ENCODE results near the gene NODAL.

The NODAL gene

DNA sequence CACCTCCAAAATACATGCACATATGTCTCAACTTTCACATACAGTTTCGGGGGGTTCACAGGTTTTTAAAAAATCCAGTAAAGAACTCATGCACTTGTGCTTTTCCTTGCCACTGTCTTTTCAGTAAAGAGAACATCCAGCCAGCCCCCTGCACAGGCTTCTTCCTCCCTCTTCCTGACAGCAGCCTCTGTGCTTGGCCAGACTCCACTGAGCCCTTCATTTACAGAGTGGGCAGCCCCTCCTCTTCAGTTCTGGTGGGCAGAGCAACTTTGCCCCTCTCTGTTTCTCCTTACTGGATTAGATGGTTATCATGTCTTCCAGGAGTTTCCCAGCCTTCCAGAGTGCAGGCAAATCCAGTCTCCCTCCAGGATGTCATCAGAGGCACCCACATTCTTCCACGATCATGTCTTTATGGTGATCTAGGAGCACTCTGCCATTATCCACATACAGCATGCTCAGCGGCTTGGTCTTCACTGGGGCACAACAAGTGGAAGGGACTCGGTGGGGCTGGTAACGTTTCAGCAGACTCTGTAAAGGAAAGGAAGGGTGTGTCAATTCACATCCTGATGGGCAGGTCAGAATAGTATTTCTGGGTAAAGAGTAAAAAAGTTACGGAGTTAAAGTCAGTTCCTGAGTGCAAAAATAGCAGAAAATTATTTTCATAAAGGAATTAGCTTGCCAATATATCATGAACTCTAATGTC is 8.8 kb downstream of the NODAL start:
- no peak for DNase-seq

DNA sequence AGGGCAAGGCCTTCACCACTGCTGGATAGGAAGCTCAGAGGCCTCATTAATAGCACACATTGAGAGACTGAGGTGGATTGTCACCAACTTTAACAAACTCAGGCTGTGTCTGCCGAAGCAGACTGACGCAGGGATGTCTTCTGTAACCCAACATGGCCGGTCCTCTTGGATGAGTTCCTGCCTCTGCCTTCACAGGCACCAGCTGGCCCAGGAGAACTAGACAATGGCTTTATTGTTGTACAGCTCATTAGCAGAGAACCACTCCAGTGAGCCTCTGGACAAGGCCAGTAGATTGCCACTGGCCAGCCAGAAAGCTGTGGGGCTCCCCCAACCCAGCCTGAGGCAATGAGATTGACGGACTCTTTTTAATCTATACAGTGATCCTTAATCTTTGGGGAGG is 9.4 kb downstream of the NODAL start:
- no peak for DNase-seq

DNA sequence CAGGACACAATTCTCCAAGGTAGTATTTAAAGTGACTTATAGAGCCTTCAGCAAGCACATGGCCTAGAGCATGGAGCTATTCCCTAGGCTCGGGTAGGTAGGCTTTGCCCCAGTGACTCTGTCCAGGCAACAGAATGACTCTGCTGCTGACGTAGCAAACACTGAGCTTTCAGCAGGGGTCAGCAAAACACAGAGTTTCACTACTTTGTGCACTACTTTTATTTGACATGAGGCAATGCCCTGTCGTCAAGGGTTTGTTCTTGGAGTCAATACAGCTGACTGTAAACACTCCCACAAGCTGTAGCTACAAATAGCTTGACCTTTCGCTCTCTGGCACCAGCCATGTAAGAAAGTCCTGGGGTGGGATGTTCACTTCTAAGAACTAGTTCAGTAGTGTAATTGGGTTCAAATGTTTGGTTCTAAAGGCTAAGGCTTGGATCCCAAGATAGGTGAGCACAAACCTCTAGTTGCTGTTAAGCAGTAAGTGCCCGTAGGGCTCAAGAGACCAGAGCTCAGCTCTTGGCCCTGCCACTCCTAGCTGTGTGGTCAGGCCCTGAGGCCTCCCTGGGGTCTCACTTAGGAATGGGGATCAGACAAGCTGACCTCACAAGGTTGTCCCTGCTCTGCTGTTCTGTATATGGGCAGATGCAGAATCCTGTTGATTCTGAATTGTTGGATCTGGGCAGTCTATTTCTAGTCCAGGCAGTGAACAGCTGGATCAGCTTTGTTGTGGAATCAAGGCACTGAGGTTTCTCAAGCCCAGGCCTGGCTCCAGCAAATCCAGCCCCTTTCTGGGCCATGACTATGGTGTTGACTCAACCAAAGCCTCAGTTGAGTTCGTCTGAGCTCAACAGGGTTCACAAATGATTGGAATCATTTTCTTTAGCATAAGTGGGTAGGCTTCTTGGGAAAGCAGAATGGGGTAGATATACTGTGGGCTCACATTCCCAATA is 10.7 kb downstream of the NODAL start:
- no peak for DNase-seq

DNA sequence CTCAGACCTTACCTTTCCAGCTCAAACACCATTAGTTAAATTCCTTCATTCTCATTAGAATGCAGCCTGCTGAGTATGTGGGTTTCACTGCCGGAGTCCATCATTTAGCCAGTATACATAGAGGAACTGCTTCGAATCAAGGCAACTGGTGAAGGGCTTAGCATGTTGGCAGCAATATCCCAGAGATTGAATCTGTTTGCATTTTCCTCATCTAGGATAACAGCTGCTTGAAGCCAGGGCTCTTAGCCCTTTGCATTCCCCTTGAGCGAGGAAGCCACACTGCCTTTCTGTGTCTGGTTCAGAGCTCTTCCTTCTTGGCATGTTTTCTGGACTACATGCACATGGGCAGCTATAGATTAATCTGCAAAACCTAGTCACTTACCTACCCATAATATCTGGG is 14.7 kb downstream of the NODAL start:
- DNase-seq = no peak

DNA sequence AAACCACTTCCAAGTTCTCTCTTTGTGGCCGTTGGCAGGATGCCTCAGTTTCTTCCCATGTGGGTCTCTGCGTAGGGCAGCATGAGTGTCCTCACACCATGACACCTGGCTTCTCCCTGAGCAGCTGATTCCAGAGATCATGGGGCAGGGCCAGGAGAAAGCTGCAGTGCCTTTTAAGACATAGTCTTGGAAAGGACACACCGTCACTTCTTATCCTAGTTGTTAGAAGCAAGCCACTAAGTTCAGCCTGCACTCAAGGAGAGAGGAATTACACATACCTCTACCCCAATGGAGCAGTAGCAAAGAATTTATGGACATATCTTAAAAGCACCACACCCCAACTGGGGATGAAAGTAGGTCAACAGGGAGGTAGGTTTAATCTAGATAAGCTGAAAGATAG is 16.4 kb downstream of the NODAL start:
- no peak for DNase-seq

DNA sequence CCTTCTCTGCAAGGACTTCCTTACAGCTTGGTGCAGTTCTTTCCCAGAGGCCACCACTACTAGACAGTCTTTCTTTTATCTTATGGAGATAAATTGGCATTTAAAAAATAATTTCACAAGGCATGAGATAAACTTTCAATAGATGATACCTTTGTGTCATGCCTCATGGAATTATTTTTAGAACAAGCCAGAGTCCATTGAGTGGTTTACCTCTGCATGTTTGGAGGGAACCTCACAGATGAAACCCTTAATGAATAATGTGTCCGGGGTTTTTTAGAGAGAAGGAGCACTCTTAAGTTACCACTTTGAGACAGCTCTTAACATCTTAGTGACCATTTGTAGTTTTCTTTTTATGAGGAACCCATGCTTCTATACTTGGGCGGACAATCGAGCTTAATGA is 17.2 kb downstream of the NODAL start:
- no peak for DNase-seq

DNA sequence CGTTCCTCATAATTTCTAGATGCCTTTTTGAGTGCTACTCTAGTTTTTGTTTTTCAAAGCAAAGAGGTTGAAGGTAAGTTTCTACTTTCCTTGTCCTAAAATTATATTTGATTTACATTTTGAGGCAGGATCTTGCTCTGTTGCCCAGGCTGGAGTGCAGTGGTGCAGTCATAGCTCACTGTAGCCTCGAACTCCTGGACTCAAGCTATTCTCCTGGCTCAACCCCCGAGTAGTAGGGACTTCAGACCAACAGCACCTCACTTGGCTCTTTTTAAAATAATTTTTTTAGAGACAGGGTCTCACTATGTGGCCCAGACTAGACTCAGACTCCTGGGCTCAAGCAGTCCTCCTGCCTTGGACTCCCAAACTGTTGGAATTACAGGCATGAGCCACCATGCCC is 22.8 kb downstream of the NODAL start:
- no peak for DNase-seq

DNA sequence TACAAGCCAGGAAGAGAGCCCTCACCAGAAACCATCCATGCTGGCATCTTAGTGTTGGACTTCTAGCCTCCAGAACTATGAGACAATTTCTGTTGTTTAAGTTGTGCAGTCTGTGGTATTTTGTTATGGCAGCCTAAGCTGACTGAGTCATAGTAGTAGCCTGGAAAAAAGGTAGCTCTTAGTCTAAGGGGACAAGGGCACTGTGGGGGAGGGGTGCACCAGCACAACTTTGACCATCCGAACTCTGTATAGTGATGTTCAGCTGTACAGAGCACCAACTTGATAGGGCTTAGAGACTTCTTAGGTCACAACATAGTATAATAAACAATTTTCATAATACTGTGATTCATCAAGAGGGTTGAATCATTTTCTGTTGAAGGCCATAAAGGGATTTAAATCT is 23.3 kb downstream of the NODAL start:
- no peak for DNase-seq

DNA sequence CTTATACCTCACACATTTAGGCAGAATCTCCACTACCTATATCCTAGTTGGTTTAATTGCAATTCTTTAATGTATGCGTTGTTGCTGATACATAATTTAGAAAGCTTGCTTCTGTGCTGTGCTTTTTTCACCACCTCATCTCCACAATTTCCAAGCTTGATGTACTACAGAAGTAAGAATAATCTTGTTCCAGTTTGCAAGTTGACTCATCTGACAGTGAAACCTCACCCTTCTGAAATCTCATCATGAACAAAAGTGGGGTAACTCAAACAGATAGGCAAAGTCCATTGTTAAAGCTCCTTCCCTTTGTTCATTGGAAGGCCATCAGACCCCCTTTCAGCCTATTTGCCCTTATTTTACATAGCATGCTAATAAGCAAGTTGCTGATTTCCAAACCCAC is 23.9 kb downstream of the NODAL start:
- no peak for DNase-seq

DNA sequence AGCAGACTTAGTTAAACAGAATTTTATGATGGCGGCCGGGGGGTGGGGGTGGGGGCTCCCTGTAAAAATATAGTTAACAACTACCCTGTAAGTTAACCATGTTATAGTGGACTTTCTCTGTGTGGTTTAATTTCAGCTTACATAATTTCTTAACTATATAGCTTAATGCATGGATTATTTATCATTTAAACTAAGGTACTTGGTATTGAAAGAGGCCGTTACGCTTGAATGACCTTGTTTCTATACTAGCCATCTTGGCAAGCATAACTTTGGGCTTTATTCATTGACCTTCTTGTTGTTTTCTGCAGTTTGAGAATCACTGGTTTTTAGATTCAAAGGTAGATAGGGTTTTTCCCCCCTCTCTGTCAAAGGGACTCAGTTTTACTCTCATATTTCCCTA is 29.1 kb downstream of the NODAL start:
- no peak for DNase-seq

DNA sequence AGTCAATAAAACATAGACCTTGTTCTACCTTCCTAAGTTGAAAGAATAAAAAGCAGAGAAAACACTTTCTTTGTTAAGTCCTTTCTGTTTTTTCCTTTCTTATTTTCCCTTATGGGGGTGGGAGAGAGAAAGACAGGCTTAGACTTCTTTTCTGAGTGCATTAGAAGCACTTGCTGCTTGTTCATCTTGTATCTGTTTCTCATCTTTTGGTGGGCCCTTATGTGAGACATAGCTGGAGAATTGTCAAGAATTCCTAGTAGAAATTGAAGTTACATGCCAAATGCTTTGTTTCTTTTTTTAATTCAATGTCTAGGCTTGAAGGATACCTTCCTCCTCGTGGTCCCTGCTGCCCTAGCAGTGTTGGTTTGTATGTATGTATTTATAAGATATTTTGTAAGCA is 30.9 kb downstream of the NODAL start:
- no peak for DNase-seq

DNA sequence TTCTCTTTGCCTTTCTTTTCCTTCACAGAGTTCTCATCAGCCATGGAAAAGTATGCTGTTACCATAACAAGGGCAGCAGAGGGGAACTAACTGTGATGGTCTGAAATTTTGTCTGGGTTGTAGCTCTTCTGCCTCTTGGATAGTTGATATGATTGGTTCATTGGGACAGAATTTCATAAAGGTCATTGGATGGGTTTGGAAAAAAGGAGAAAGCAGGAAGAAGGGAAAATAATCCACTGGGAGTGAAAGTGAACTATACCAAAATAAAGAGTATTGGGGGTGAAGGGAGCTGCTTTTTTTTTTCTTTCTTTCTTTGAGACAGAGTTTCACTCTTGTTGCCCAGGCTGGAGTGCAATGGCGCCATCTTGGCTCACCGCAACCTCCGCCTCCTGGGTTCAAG is 31.7 kb downstream of the NODAL start:
- no peak for DNase-seq

DNA sequence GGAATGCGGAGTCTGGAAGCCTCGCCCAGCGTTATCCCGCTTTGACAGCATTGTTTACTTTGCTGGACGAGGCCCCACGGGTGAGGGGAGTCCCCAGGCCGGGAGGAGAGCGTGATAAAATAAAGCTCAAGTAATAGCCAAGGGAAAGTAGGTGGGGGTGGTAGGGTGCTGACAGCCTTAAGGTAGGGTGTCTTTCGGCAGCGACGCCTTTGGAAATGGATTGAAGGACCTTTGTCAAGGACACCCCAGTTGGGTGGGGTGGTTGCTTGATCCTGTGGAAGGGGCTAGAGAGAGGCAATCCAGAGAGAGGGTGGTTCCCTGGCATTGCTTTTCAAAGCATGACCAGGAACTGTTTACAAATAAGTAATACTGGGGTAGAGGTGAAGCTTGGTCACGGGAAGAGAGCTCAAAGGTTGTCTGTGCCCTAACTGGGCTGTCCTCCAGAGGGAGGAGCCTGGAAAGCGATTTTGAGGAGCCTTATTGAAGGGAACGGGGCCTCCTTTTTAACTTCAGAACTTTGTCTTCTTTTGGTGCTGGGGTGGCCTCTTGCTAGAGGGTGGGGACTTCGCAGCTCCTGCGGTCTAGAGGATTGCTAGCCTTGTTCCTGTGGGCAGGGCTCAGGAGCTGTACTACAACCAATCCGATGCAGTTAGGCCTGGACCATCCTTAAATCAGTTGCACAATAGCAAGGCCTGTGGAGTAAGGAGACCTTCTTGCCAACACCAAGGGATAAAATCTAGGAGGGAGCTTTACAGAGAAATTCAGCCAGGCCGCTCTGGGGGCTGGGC is 36.2 kb downstream of the NODAL start:
- no peak for DNase-seq

DNA sequence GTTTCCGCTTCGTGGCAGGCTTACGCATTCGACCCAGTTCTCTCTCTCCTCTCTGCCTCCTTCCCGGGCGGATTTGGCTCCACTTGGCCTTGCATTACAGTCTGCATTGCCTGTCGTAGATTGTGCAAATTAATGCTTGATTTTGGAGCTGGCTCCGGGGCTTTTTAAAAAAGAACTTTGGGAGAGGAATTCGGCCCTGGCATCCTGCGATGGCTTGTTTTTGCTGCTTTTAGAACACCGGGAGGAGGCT is 36.8 kb downstream of the NODAL start:
- no peak for DNase-seq

DNA sequence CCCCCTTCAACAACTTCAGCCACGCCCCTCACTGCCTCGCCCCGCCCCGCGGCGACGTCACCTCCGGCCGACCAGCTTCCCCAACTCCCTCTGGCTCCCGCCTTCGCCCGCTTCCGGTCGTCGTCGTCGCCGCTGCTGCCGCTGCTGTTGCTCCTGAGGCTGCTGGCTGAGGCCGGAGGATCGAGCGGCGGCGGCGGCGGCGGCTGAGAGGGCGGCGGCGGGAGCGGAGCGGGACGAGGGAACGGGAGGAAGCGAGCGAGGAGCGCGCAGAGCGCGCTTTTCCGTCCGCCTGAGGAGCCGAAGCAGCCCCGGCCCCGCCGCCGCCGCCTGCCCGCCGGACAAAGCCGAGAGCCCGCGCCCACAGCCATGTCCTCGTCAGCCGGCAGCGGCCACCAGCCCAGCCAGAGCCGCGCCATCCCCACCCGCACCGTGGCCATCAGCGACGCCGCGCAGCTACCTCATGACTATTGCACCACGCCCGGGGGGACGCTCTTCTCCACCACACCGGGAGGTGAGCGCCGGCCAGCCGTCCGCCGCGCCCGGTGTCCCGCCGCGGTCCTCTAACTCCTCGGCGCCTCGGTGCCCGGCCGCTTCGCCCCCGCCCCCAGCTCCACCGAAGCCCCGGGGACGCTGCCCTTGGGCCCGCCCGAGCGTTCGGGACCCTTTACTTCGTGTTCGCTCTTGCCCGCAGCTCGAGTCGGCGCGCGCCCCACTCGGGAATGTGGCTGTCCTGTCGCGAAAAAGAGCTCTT is 37.3 kb downstream of the NODAL start, which contains the start of gene EIF4EBP2:
Gene EIF4EBP2, plus strand, starts transcription at position 110 of the 751 bp plus-strand sequence. Its CDS starts 257 bp downstream, at position 367.
- DNase-seq = peak; percentile 99

DNA sequence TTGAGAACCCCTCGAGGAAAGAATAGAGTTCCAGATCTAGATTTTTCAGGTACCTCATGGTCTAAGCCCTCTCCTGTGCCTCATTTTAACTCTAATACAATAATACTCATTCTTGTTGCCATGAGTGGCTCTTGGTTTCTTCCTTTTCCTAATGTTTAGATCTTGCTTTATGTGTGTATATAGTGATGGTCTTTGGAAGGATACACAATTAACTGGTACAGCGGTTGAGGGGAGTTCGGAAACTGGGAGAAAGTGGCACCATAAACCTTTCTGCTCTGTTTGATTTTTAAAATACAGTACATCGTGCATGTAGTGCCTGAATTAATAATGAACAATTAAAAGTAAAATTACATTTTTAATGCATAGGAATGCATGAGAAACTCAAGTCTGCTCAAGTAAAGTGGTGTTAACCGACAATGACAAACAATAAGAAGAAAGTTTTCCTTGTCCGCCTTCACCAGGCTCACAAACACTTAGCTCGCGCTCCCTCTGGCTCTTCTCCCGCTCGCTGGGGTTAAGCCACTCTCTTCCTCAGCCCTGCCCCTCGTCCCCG is 37.9 kb downstream of the NODAL start:
- no peak for DNase-seq

DNA sequence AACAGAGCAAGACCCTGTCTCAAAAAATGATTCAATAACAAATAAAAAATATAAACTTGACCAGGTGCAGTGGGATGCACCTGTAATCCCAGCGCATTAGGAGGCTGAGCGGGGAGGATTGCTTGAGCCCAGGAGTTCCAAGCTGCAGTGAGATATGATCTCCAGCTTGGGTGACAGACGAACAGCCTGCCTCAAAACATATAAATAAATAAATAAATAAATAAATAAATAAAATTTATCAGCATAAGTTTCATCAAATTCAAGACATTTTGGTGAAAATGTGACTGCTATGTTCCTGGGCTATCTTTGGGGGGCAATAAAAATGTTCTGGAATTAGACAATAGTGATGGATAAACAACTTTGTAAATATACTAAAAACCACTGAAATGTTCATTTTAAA is 42.3 kb downstream of the NODAL start:
- DNase-seq = no peak

DNA sequence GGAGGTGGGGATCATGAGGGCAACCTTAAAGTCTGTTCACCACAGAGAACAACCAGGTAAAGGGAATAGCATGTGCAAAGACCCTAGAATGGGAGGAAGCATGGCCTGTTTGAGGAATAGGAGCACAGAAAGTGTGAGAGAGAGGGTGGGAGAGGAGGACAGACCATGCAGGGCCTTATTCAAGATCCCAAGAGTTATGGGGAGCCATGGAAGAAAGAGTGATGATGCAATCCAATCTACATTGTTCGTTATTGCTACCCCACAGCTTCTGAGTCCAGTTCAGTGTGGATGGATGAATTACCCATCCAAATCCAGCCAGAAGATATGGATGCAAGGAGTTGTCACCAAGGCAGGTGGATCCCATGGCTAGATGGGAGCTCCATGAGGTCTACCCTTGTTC is 45.3 kb downstream of the NODAL start:
- no peak for DNase-seq

DNA sequence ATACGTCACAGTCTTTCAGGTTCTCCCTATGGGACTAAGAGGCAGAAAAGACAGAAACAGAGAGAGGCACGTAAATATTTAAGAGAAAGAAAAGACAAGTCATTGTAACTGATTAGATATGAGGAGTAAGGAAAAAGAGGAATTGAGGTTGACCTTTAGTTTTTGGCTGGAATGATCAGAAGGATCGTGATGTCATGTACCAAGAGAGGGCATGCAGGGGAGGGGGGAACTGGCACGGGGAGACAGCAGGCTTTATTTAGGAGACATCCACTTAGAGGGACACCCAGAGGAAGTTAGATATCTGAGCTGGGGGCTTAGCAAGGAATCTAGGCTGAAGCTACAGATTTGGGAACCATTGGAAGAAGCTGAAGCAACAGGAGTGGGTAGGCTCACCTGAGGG is 49.8 kb downstream of the NODAL start:
- no peak for DNase-seq

Measured in activated gamma-delta T cell treated with Interleukin-2 at 50 U/mL for 16 hours (primary cell).